MM.1S (cell line): ENCODE results near the gene GFOD1.
A peak's percentile ranks its signal among the peaks of the same experiment; 100 is the strongest.

Experiments used
- DNase-seq: peaks from one replicate; pipeline ENCODE4 v3.0.0-alpha.2; 2015
- H2AFZ ChIP-seq: fragments of 300-600 bp; sonication (generic); 2 replicates; pipeline ENCODE4 v1.6.0; 2016; ENCODE audit warnings: antibody characterized with exemption, low read length
- H3F3A ChIP-seq: fragments of 300-600 bp; sonication (generic); 2 replicates; pipeline ENCODE4 v1.6.1; 2016; ENCODE audit warnings: mild to moderate bottlenecking, antibody characterized with exemption, low read length, moderate library complexity, mixed read lengths; ENCODE audit not compliant: insufficient read depth
- H3K27ac ChIP-seq: fragments of 300-600 bp; sonication (generic); 2 replicates; pipeline ENCODE4 v1.5.1; 2016; ENCODE audit warnings: mild to moderate bottlenecking, low read length
- H3K27me3 ChIP-seq: fragments of 300-600 bp; sonication (generic); replicated peaks from 2 replicates; pipeline ENCODE4 v1.6.0; 2016; ENCODE audit warnings: low read length; ENCODE audit not compliant: insufficient read depth
- H3K36me3 ChIP-seq: fragments of 300-600 bp; sonication (generic); replicated peaks from 2 replicates; pipeline ENCODE4 v1.6.1; 2016; ENCODE audit warnings: mild to moderate bottlenecking, low read length, mixed read lengths; ENCODE audit not compliant: insufficient read depth
- H3K4me1 ChIP-seq: fragments of 300-600 bp; sonication (generic); 2 replicates; pipeline ENCODE4 v1.6.1; 2016; ENCODE audit warnings: low read length, mixed read lengths
- H3K4me2 ChIP-seq: fragments of 300-600 bp; sonication (generic); 2 replicates; pipeline ENCODE4 v1.6.0; 2016; ENCODE audit warnings: low read depth, low read length
- H3K4me3 ChIP-seq: fragments of 300-600 bp; sonication (generic); 2 replicates; pipeline ENCODE4 v1.5.1; 2016; ENCODE audit warnings: low read length, mixed read lengths
- H3K79me2 ChIP-seq: fragments of 300-600 bp; sonication (generic); 2 replicates; pipeline ENCODE4 v1.6.1; 2016; ENCODE audit warnings: mixed run types, low read length, mixed read lengths
- H3K9ac ChIP-seq: fragments of 300-600 bp; sonication (generic); 2 replicates; pipeline ENCODE4 v1.6.1; 2016; ENCODE audit warnings: low read length, mixed read lengths
- H3K9me2 ChIP-seq: fragments of 300-600 bp; sonication (generic); replicated peaks from 2 replicates; pipeline ENCODE4 v1.6.1; 2016; ENCODE audit warnings: mild to moderate bottlenecking, low read length, mixed read lengths; ENCODE audit not compliant: insufficient read depth
- H3K9me3 ChIP-seq: fragments of 300-600 bp; sonication (generic); replicated peaks from 2 replicates; pipeline ENCODE4 v1.6.1; 2016; ENCODE audit warnings: mild to moderate bottlenecking, low read length, mixed read lengths; ENCODE audit not compliant: insufficient read depth
- H4K20me1 ChIP-seq: fragments of 300-600 bp; sonication (generic); 2 replicates; pipeline ENCODE4 v1.6.1; 2016; ENCODE audit warnings: mild to moderate bottlenecking, low read length, moderate library complexity, mixed read lengths; ENCODE audit not compliant: insufficient read depth
- EZH2 ChIP-seq: fragments of 300-600 bp; sonication (generic); optimal IDR thresholded peaks from 2 replicates; pipeline ENCODE3; 2017; ENCODE audit warnings: low read depth, mild to moderate bottlenecking, antibody characterized with exemption, low read length, mixed read lengths
- EZH2phosphoT487 ChIP-seq: fragments of 300-600 bp; sonication (generic); IDR thresholded peaks from 2 replicates; pipeline ENCODE4 v1.6.1; 2018; ENCODE audit warnings: antibody characterized with exemption, low read length
- TF ChIP-seq, protein P1 (sequence below): fragments of 300-600 bp; sonication (generic); IDR thresholded peaks from 2 replicates; pipeline ENCODE4 v1.5.1; 2016; ENCODE audit warnings: antibody characterized with exemption, low read length, mixed read lengths

Gene GFOD1

GRCh38 chr6:13359287-13359686, 128.1 kb downstream of the GFOD1 start:
- Histone ChIP-seq H3K4me2 (no peak overlapping the region), H2AFZ (no peak overlapping the region), H3K9me3 (no peaks in the 10 kb centered on the region), H3K9ac (no peak overlapping the region), H3K79me2 (no peaks in the 10 kb centered on the region), H3K27me3 (no peaks in the 10 kb centered on the region), H3F3A (peaks cover 37% of the 10 kb centered on the region), H4K20me1 (no peaks in the 10 kb centered on the region), H3K36me3 (no peaks in the 10 kb centered on the region), H3K27ac (no peak overlapping the region), H3K4me3 (no peak overlapping the region), H3K4me1 (peaks cover 35% of the 10 kb centered on the region), H3K9me2 (no peaks in the 10 kb centered on the region)
- TF ChIP-seq EZH2, result no peak
- no peak for DNase-seq

GRCh38 chr6:13358511-13358910, 128.9 kb downstream of the GFOD1 start:
- Histone ChIP-seq H3K9me3 (no peaks in the 10 kb centered on the region), H3K9me2 (no peaks in the 10 kb centered on the region)

GRCh38 chr6:13357551-13358075, 129.8 kb downstream of the GFOD1 start:
- Histone ChIP-seq H4K20me1 (no peaks in the 10 kb centered on the region), H3K9me3 (no peaks in the 10 kb centered on the region), H3K36me3 (no peaks in the 10 kb centered on the region), H3K9me2 (no peaks in the 10 kb centered on the region), H3K27ac (peak overlapping the region; percentile 97), H3K4me3 (no peak overlapping the region), H3K9ac (no peak overlapping the region), H2AFZ (peak overlapping the region; percentile 59), H3K4me2 (peak overlapping the region; percentile 82), H3F3A (peaks cover 38% of the 10 kb centered on the region), H3K79me2 (no peaks in the 10 kb centered on the region), H3K4me1 (peaks cover 43% of the 10 kb centered on the region), H3K27me3 (no peaks in the 10 kb centered on the region)
- no peak for DNase-seq
- TF ChIP-seq, protein P1, sequence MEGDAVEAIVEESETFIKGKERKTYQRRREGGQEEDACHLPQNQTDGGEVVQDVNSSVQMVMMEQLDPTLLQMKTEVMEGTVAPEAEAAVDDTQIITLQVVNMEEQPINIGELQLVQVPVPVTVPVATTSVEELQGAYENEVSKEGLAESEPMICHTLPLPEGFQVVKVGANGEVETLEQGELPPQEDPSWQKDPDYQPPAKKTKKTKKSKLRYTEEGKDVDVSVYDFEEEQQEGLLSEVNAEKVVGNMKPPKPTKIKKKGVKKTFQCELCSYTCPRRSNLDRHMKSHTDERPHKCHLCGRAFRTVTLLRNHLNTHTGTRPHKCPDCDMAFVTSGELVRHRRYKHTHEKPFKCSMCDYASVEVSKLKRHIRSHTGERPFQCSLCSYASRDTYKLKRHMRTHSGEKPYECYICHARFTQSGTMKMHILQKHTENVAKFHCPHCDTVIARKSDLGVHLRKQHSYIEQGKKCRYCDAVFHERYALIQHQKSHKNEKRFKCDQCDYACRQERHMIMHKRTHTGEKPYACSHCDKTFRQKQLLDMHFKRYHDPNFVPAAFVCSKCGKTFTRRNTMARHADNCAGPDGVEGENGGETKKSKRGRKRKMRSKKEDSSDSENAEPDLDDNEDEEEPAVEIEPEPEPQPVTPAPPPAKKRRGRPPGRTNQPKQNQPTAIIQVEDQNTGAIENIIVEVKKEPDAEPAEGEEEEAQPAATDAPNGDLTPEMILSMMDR, result no peak
- TF ChIP-seq EZH2, result no peak
- no peak for TF ChIP-seq EZH2phosphoT487

More at GRCh38 chr6:13358511-13358910, 128.9 kb downstream of the GFOD1 start:
- no peak overlapping the region for H3K27ac ChIP-seq
- no peak overlapping the region for H3K4me3 ChIP-seq
- peaks cover 42% of the 10 kb centered on the region for H3K4me1 ChIP-seq
- TF ChIP-seq EZH2 (no peak), EZH2phosphoT487 (no peak)
- TF ChIP-seq, protein P1, result no peak
- no peaks in the 10 kb centered on the region for H3K27me3 ChIP-seq
- H2AFZ ChIP-seq, result no peak overlapping the region
- no peak overlapping the region for H3K4me2 ChIP-seq
- DNase-seq, result no peak
- no peaks in the 10 kb centered on the region for H4K20me1 ChIP-seq
- H3K79me2 ChIP-seq, result no peaks in the 10 kb centered on the region
- H3F3A ChIP-seq, result peaks cover 38% of the 10 kb centered on the region
- no peak overlapping the region for H3K9ac ChIP-seq
- no peaks in the 10 kb centered on the region for H3K36me3 ChIP-seq

GRCh38 chr6:13355999-13356785, 131.2 kb downstream of the GFOD1 start:
- Histone ChIP-seq H3K4me1 (peaks cover 43% of the 10 kb centered on the region), H3K27ac (peak overlapping the region; percentile 97), H3F3A (peaks cover 38% of the 10 kb centered on the region), H3K27me3 (no peaks in the 10 kb centered on the region), H2AFZ (peak overlapping the region; percentile 59), H3K4me2 (peak overlapping the region; percentile 82), H3K9me2 (no peaks in the 10 kb centered on the region), H3K9me3 (no peaks in the 10 kb centered on the region), H3K9ac (peak overlapping the region; percentile 75), H3K36me3 (no peaks in the 10 kb centered on the region), H4K20me1 (no peaks in the 10 kb centered on the region), H3K79me2 (no peaks in the 10 kb centered on the region), H3K4me3 (peak overlapping the region; percentile 46)
- no peak for TF ChIP-seq EZH2
- peak; percentile 93 for DNase-seq
